ENCODE measurements around the gene CHAC2. TPM values are rescaled to one million over a fixed set of nuclear protein-coding genes. Genes with fewer than 3 reads are reported as not detected.
"Not testable (repeated sequence)": the region's sequence is repeated elsewhere in the genome, so short reads cannot be mapped to it uniquely, and the experiment has no call there.

The CHAC2 gene
- 1 to 10 TPM; 3.6 to 6.2 (median 4.4) TPM for polyA plus RNA-seq (ENCODE audit: insufficient read length in 4 of 4)

- DNase-seq (ENCODE audit: low read depth in 4 of 4, low spot score in 2 of 4): peak; percentile 74 to 93 (median 77)
Measured at GRCh38 chr2:53767405-53768241, at the start of gene CHAC2. TSS of gene CHAC2 (plus strand) at chr2:53767804. CDS start at chr2:53767887, 83 bp downstream.

- DNase-seq (ENCODE audit: low read depth in 4 of 4, low spot score in 2 of 4): not testable (repeated sequence)
Measured at GRCh38 chr2:53720944-53721343, 46.7 kb upstream of the CHAC2 start.

GRCh38 chr2:53724536-53724935 lies 43.1 kb upstream of the CHAC2 start:
- no peak for DNase-seq (ENCODE audit: low read depth in 4 of 4, low spot score in 2 of 4)

GRCh38 chr2:53725662-53726061 lies 41.9 kb upstream of the CHAC2 start:
- DNase-seq (ENCODE audit: low read depth in 4 of 4, low spot score in 2 of 4): no peak

- no peak for DNase-seq (ENCODE audit: low read depth in 4 of 4, low spot score in 2 of 4)
Measured at GRCh38 chr2:53727921-53728320, 39.7 kb upstream of the CHAC2 start.

- no peak for DNase-seq (ENCODE audit: low read depth in 4 of 4, low spot score in 2 of 4)
Measured at GRCh38 chr2:53729143-53729762, 38.4 kb upstream of the CHAC2 start.

GRCh38 chr2:53737091-53737490 lies 30.5 kb upstream of the CHAC2 start:
- DNase-seq (ENCODE audit: low read depth in 4 of 4, low spot score in 2 of 4): no peak

GRCh38 chr2:53739032-53739431 lies 28.6 kb upstream of the CHAC2 start:
- no peak for DNase-seq (ENCODE audit: low read depth in 4 of 4, low spot score in 2 of 4)

GRCh38 chr2:53740170-53740569 lies 27.4 kb upstream of the CHAC2 start:
- DNase-seq (ENCODE audit: low read depth in 4 of 4, low spot score in 2 of 4): no peak

- DNase-seq (ENCODE audit: low read depth in 4 of 4, low spot score in 2 of 4): no peak
Measured at GRCh38 chr2:53744395-53745065, 23.1 kb upstream of the CHAC2 start.

GRCh38 chr2:53750041-53750768 lies 17.4 kb upstream of the CHAC2 start:
- DNase-seq (ENCODE audit: low read depth in 4 of 4, low spot score in 2 of 4): no peak

- DNase-seq (ENCODE audit: low read depth in 4 of 4, low spot score in 2 of 4): no peak
Measured at GRCh38 chr2:53751728-53752127, 15.9 kb upstream of the CHAC2 start.

- no peak for DNase-seq (ENCODE audit: low read depth in 4 of 4, low spot score in 2 of 4)
Measured at GRCh38 chr2:53752385-53752784, 15.2 kb upstream of the CHAC2 start.

GRCh38 chr2:53753041-53753440 lies 14.6 kb upstream of the CHAC2 start:
- DNase-seq (ENCODE audit: low read depth in 4 of 4, low spot score in 2 of 4): no peak

GRCh38 chr2:53755121-53755520 lies 12.5 kb upstream of the CHAC2 start:
- DNase-seq (ENCODE audit: low read depth in 4 of 4, low spot score in 2 of 4): no peak

- no peak for DNase-seq (ENCODE audit: low read depth in 4 of 4, low spot score in 2 of 4)
Measured at GRCh38 chr2:53756644-53757043, 11.0 kb upstream of the CHAC2 start.

GRCh38 chr2:53757206-53757605 lies 10.4 kb upstream of the CHAC2 start:
- not testable (repeated sequence) for DNase-seq (ENCODE audit: low read depth in 4 of 4, low spot score in 2 of 4)

GRCh38 chr2:53765767-53766166 lies 1.8 kb upstream of the CHAC2 start:
- DNase-seq (ENCODE audit: low read depth in 4 of 4, low spot score in 2 of 4): no peak

- DNase-seq (ENCODE audit: low read depth in 4 of 4, low spot score in 2 of 4): no peak
Measured at GRCh38 chr2:53768242-53768542, 588 bp downstream of the CHAC2 start.

- DNase-seq (ENCODE audit: low read depth in 4 of 4, low spot score in 2 of 4): no peak
Measured at GRCh38 chr2:53769318-53769945, 1.8 kb downstream of the CHAC2 start.

GRCh38 chr2:53770264-53770663 lies 2.7 kb downstream of the CHAC2 start:
- DNase-seq (ENCODE audit: low read depth in 4 of 4, low spot score in 2 of 4): no peak

Measured in left renal cortex interstitium (tissue), 4 donors.